NCI-H748 (cell line): ENCODE results near the gene CLEC17A.

Experiments used
- DNase-seq: peaks from one replicate; lab custom pipeline; 2025; ENCODE audit not compliant: unreplicated experiment; lab: John Stamatoyannopoulos, UW

CLEC17A gene

GRCh38 chr19:14649020-14649419 lies 66.1 kb downstream of the CLEC17A start:
- DNase-seq: no peak

GRCh38 chr19:14650161-14650560 lies 67.3 kb downstream of the CLEC17A start:
- no peak for DNase-seq

- DNase-seq: no peak
Measured at GRCh38 chr19:14654786-14655560, 72.1 kb downstream of the CLEC17A start.

GRCh38 chr19:14655726-14656125 lies 72.8 kb downstream of the CLEC17A start:
- no peak for DNase-seq

GRCh38 chr19:14659874-14660489 lies 77.1 kb downstream of the CLEC17A start:
- DNase-seq: no peak

GRCh38 chr19:14661372-14661924 lies 78.6 kb downstream of the CLEC17A start:
- DNase-seq: no peak
